HepG2 (cell line): ENCODE results near the gene ADGRE3.

Source experiments
- FOXK1 ChIP-seq: sonication (generic); formaldehyde crosslinking; IDR thresholded peaks from 2 replicates; pipeline ENCODE4 v1.4.0; 2020; ENCODE audit warnings: low read depth, missing genetic modification reagents, borderline replicate concordance
- PAX8 ChIP-seq: sonication (generic); formaldehyde crosslinking; IDR thresholded peaks from 2 replicates; pipeline ENCODE4 v1.8.0; 2022; ENCODE audit warnings: mild to moderate bottlenecking, missing genetic modification reagents, borderline replicate concordance
- POLR2AphosphoS5 ChIP-seq: IDR thresholded peaks from 2 replicates; pipeline ENCODE4 v1.6.1; 2012; ENCODE audit warnings: low read depth, low read length
- ZNF329 ChIP-seq: sonication (generic); formaldehyde crosslinking; IDR thresholded peaks from 2 replicates; pipeline ENCODE4 v1.9.0; 2021; ENCODE audit warnings: low read depth, mild to moderate bottlenecking, missing genetic modification reagents
- ZNF44 ChIP-seq: sonication (generic); formaldehyde crosslinking; IDR thresholded peaks from 2 replicates; pipeline ENCODE4 v1.5.1; 2020; ENCODE audit warnings: mild to moderate bottlenecking, missing genetic modification reagents

GRCh38 chr19:14655726-14656125 lies 18.9 kb downstream of the ADGRE3 start:
- TF ChIP-seq POLR2AphosphoS5 (no peak), PAX8 (CRISPR knock-in tag) (no peak), ZNF329 (no peak), ZNF44 (CRISPR knock-in tag) (no peak), FOXK1 (no peak)
